GM23338 (cell line): ENCODE measurements around the gene TSPO2.

ENCODE experiments used
- EZH2 ChIP-seq: fragments of 200-600 bp; sonication (generic); IDR thresholded peaks from one replicate; pipeline ENCODE4 v1.8.0; 2017; ENCODE audit warnings: antibody characterized with exemption, mild to moderate bottlenecking, low read depth; ENCODE audit not compliant: unreplicated experiment
- JUNB ChIP-seq: IDR thresholded peaks from one replicate; pipeline ENCODE4 v1.6.1; 2016; ENCODE audit warnings: antibody characterized with exemption; ENCODE audit not compliant: unreplicated experiment
- POLR2AphosphoS5 ChIP-seq: IDR thresholded peaks from 2 replicates; pipeline ENCODE4 v1.6.1; 2016; ENCODE audit warnings: antibody characterized with exemption, low read depth
- ZNF331 ChIP-seq: fragments of 250-450 bp; sonication (Bioruptor Pico); IDR thresholded peaks from 2 replicates; pipeline ENCODE4 v1.5.0; 2020; ENCODE audit warnings: low read depth, mild to moderate bottlenecking, moderate library complexity
- TF ChIP-seq, protein P1 (sequence below), 2 experiments: fragments of 200-600 bp in 1 of 2; sonication (generic) in 1 of 2; conservative IDR thresholded peaks; 2 replicates each; pipeline versions ENCODE4 v1.5.1 to v1.6.1; 2016 to 2017; ENCODE audit warnings: antibody characterized with exemption in 2 of 2, low read depth in 2 of 2, mild to moderate bottlenecking in 2 of 2, moderate library complexity in 1 of 2

DNA sequence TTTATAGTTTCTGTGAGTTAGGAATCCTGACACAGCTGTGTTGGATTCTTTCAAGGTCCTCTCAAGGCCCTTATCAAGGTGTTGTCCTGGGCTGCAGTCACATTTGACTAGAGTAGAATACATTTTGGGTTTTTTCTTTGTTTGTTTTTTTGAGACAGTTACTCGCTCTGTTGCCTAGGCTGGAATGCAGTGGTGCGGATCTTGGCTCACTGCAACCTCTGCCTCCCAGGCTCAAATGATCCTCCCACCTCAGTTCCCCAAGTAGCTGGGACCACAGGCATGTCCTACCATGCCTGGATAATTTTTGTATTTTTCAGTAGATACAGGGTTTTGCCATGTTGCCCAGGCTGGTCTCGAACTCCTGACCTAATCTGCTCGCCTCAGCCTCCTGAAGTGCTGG lies 46.2 kb downstream of the TSPO2 start:
- TF ChIP-seq POLR2AphosphoS5 (no peak), EZH2 (no peak), JUNB (no peak), ZNF331 (CRISPR knock-in tag) (no peak)
- TF ChIP-seq, protein P1, sequence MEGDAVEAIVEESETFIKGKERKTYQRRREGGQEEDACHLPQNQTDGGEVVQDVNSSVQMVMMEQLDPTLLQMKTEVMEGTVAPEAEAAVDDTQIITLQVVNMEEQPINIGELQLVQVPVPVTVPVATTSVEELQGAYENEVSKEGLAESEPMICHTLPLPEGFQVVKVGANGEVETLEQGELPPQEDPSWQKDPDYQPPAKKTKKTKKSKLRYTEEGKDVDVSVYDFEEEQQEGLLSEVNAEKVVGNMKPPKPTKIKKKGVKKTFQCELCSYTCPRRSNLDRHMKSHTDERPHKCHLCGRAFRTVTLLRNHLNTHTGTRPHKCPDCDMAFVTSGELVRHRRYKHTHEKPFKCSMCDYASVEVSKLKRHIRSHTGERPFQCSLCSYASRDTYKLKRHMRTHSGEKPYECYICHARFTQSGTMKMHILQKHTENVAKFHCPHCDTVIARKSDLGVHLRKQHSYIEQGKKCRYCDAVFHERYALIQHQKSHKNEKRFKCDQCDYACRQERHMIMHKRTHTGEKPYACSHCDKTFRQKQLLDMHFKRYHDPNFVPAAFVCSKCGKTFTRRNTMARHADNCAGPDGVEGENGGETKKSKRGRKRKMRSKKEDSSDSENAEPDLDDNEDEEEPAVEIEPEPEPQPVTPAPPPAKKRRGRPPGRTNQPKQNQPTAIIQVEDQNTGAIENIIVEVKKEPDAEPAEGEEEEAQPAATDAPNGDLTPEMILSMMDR (conservative IDR thresholded peaks at IDR 0.05; ENCODE audit: low read depth in 2 of 2) = no peak
